HEK293 (cell line): ENCODE data around the gene PADI3.

ENCODE experiments used
- CTCF ChIA-PET: fragments of 350-600 bp; formaldehyde crosslinking; extraction: SDS; loops from one replicate; lab custom pipeline; 2021; ENCODE audit warnings: antibody characterized with exemption; lab: Yijun Ruan, JAX
- POLR2A ChIA-PET: fragments of 300-600 bp; formaldehyde crosslinking; extraction: SDS; loops from one replicate; lab custom pipeline; 2020; ENCODE audit warnings: antibody characterized with exemption, inconsistent platforms; lab: Yijun Ruan, JAX
- H3K27ac ChIP-seq: fragments of 200-500 bp; sonication (Bioruptor generic); 2 replicates; pipeline ENCODE4 v1.5.1; 2014; ENCODE audit warnings: low read depth, low read length, control low read depth, inconsistent platforms; ENCODE audit errors: extremely low read depth
- H3K36me3 ChIP-seq, 2 experiments: fragments of 200-500 bp in 1 of 2; sonication (Bioruptor generic) in 1 of 2; 1 replicate in 1 of 2; 2 replicates in 1 of 2; pipeline ENCODE4 v1.5.1; 2014 to 2017; ENCODE audit warnings: inconsistent platforms in 2 of 2, low read length in 2 of 2; ENCODE audit not compliant: control insufficient read depth in 2 of 2, insufficient read depth in 1 of 2
- H3K4me1 ChIP-seq: fragments of 200-500 bp; sonication (Bioruptor generic); 2 replicates; pipeline ENCODE4 v1.5.1; 2014; ENCODE audit warnings: mild to moderate bottlenecking, low read length, inconsistent platforms; ENCODE audit not compliant: control insufficient read depth, insufficient read depth
- H3K4me3 ChIP-seq: 2 replicates; pipeline ENCODE4 v1.5.1; 2011; ENCODE audit warnings: low read depth, mild to moderate bottlenecking, control low read depth, low read length, moderate library complexity
- H3K9me3 ChIP-seq: fragments of 200-500 bp; sonication (Bioruptor generic); 2 replicates; pipeline ENCODE4 v1.5.1; 2014; ENCODE audit warnings: low read depth, low read length, inconsistent platforms; ENCODE audit not compliant: control insufficient read depth, insufficient read depth
- AEBP2 ChIP-seq: fragments of 450-650 bp; formaldehyde crosslinking; IDR thresholded peaks from 2 replicates; pipeline ENCODE4 v1.5.1; 2016; ENCODE audit warnings: missing biosample characterization, missing genetic modification characterization, borderline replicate concordance
- KLF7 ChIP-seq: fragments of 450-650 bp; formaldehyde crosslinking; IDR thresholded peaks from 2 replicates; pipeline ENCODE4 v1.5.1; 2016; ENCODE audit warnings: missing biosample characterization, missing genetic modification characterization, borderline replicate concordance
- SP2 ChIP-seq: fragments of 450-650 bp; formaldehyde crosslinking; IDR thresholded peaks from 2 replicates; pipeline ENCODE4 v1.5.1; 2016; ENCODE audit warnings: missing biosample characterization, missing genetic modification characterization
- ZBTB48 ChIP-seq: fragments of 450-650 bp; formaldehyde crosslinking; IDR thresholded peaks from 2 replicates; pipeline ENCODE4 v1.5.1; 2016; ENCODE audit warnings: missing biosample characterization, missing genetic modification characterization
- ZNF140 ChIP-seq: fragments of 450-650 bp; formaldehyde crosslinking; IDR thresholded peaks from 2 replicates; pipeline ENCODE4 v1.5.1; 2016; ENCODE audit warnings: missing biosample characterization, missing genetic modification characterization
- ZNF19 ChIP-seq: fragments of 450-650 bp; formaldehyde crosslinking; IDR thresholded peaks from 2 replicates; pipeline ENCODE4; 2016; ENCODE audit warnings: missing biosample characterization, missing genetic modification characterization, low read depth
- ZNF24 ChIP-seq: fragments of 450-650 bp; formaldehyde crosslinking; IDR thresholded peaks from 2 replicates; pipeline ENCODE4 v1.5.1; 2016; ENCODE audit warnings: missing biosample characterization, missing genetic modification characterization
- ZNF354C ChIP-seq: fragments of 450-650 bp; formaldehyde crosslinking; IDR thresholded peaks from 2 replicates; pipeline ENCODE4 v1.5.1; 2016; ENCODE audit warnings: missing biosample characterization, missing genetic modification characterization, low read depth, borderline replicate concordance
- ZNF394 ChIP-seq: fragments of 450-650 bp; formaldehyde crosslinking; IDR thresholded peaks from 2 replicates; pipeline ENCODE4 v1.5.1; 2016; ENCODE audit warnings: missing biosample characterization, missing genetic modification characterization, mild to moderate bottlenecking, moderate library complexity, borderline replicate concordance
- ZNF548 ChIP-seq: fragments of 450-650 bp; formaldehyde crosslinking; IDR thresholded peaks from 2 replicates; pipeline ENCODE4 v1.5.1; 2016; ENCODE audit warnings: missing biosample characterization, missing genetic modification characterization
- ZNF658 ChIP-seq: fragments of 450-650 bp; formaldehyde crosslinking; IDR thresholded peaks from 2 replicates; pipeline ENCODE4; 2016; ENCODE audit warnings: missing biosample characterization, missing genetic modification characterization
- ZNF701 ChIP-seq: fragments of 450-650 bp; formaldehyde crosslinking; IDR thresholded peaks from 2 replicates; pipeline ENCODE4 v1.5.1; 2016; ENCODE audit warnings: missing biosample characterization, missing genetic modification characterization
- ZNF707 ChIP-seq: fragments of 450-650 bp; formaldehyde crosslinking; IDR thresholded peaks from 2 replicates; pipeline ENCODE4 v1.5.1; 2016; ENCODE audit warnings: missing biosample characterization, missing genetic modification characterization
- ZNF747 ChIP-seq: fragments of 450-650 bp; formaldehyde crosslinking; IDR thresholded peaks from 2 replicates; pipeline ENCODE4 v1.5.1; 2016; ENCODE audit warnings: missing biosample characterization, missing genetic modification characterization
- ZXDB ChIP-seq: fragments of 450-650 bp; formaldehyde crosslinking; IDR thresholded peaks from 2 replicates; pipeline ENCODE4 v1.5.1; 2016; ENCODE audit warnings: missing biosample characterization, missing genetic modification characterization
- TF ChIP-seq, protein P1 (sequence below): fragments of 450-650 bp; formaldehyde crosslinking; IDR thresholded peaks from 2 replicates; pipeline ENCODE4 v1.5.1; 2016; ENCODE audit warnings: missing biosample characterization, missing genetic modification characterization
- TF ChIP-seq, protein P2 (sequence below): fragments of 450-650 bp; formaldehyde crosslinking; IDR thresholded peaks from 2 replicates; pipeline ENCODE4 v1.5.1; 2016; ENCODE audit warnings: missing biosample characterization, missing genetic modification characterization
- TF ChIP-seq, protein P3 (sequence below): fragments of 450-650 bp; formaldehyde crosslinking; conservative IDR thresholded peaks from 2 replicates; pipeline ENCODE4 v1.5.1; 2016; ENCODE audit warnings: low read depth, missing biosample characterization, missing genetic modification characterization

PADI3 gene, protein sequence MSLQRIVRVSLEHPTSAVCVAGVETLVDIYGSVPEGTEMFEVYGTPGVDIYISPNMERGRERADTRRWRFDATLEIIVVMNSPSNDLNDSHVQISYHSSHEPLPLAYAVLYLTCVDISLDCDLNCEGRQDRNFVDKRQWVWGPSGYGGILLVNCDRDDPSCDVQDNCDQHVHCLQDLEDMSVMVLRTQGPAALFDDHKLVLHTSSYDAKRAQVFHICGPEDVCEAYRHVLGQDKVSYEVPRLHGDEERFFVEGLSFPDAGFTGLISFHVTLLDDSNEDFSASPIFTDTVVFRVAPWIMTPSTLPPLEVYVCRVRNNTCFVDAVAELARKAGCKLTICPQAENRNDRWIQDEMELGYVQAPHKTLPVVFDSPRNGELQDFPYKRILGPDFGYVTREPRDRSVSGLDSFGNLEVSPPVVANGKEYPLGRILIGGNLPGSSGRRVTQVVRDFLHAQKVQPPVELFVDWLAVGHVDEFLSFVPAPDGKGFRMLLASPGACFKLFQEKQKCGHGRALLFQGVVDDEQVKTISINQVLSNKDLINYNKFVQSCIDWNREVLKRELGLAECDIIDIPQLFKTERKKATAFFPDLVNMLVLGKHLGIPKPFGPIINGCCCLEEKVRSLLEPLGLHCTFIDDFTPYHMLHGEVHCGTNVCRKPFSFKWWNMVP

GRCh38 chr1:17248781-17249180 lies at the start of gene PADI3:
Gene PADI3, plus strand, starts transcription at chr1:17249098. Its CDS starts 40 bp downstream, at chr1:17249138.
- no peak for TF ChIP-seq ZNF658 (tag by site-specific recombination)
- TF ChIP-seq ZXDB (tag by site-specific recombination) = no peak
- TF ChIP-seq ZNF24 (tag by site-specific recombination) = no peak
- peak; percentile 33; the same call in 1 of the 2 replicates for TF ChIP-seq SP2 (tag by site-specific recombination)
- TF ChIP-seq, all 188 proteins: peak for 1
- H3K9me3 ChIP-seq = no peaks in the 10 kb centered on the region
- ChIA-PET POLR2A (interaction anchor here (0.6 to 1.0 kb wide), 2 partner anchors 9 to 256 kb away, joined by 3 read pairs; no protein-coding TSS in a partner anchor), CTCF (interaction anchor here (1.1 to 1.3 kb wide), 2 partner anchors 11 to 25 kb away, joined by 3 to 4 read pairs; no protein-coding TSS in a partner anchor)
- no peak within 1 kb of the TSS for H3K27ac ChIP-seq
- H3K4me3 ChIP-seq = no peak within 1 kb of the TSS
- H3K36me3 ChIP-seq = no peaks in the 10 kb centered on the region
- no peaks in the 10 kb centered on the region for H3K4me1 ChIP-seq

- H3K4me1 ChIP-seq = no peaks in the 10 kb centered on the region
- no peak overlapping the region for H3K27ac ChIP-seq
- ChIA-PET POLR2A (interaction anchor here (0.6 kb wide), 1 partner anchor 252 kb away, joined by 3 read pairs; no protein-coding TSS in a partner anchor), CTCF (interaction anchor here (1.2 kb wide), 1 partner anchor 73 kb away, joined by 4 read pairs; no protein-coding TSS in a partner anchor)
- TF ChIP-seq ZNF19 (tag by site-specific recombination) = no peak
- TF ChIP-seq, protein P1, sequence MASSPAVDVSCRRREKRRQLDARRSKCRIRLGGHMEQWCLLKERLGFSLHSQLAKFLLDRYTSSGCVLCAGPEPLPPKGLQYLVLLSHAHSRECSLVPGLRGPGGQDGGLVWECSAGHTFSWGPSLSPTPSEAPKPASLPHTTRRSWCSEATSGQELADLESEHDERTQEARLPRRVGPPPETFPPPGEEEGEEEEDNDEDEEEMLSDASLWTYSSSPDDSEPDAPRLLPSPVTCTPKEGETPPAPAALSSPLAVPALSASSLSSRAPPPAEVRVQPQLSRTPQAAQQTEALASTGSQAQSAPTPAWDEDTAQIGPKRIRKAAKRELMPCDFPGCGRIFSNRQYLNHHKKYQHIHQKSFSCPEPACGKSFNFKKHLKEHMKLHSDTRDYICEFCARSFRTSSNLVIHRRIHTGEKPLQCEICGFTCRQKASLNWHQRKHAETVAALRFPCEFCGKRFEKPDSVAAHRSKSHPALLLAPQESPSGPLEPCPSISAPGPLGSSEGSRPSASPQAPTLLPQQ = peak; percentile 54; the same call in 1 of the 2 replicates
- no peak for TF ChIP-seq KLF7 (tag by site-specific recombination)
- TF ChIP-seq ZNF394 (tag by site-specific recombination) = no peak
- no peaks in the 10 kb centered on the region for H3K36me3 ChIP-seq
- no peak overlapping the region for H3K4me3 ChIP-seq
- H3K9me3 ChIP-seq = no peaks in the 10 kb centered on the region
Measured at GRCh38 chr1:17199267-17200044, 49.4 kb upstream of the PADI3 start.

- Histone ChIP-seq H3K27ac (no peak overlapping the region), H3K36me3 (no peaks in the 10 kb centered on the region), H3K4me3 (no peak overlapping the region), H3K4me1 (no peaks in the 10 kb centered on the region), H3K9me3 (no peaks in the 10 kb centered on the region)
- POLR2A ChIA-PET = no interaction called here
- no peak for TF ChIP-seq ZNF354C (tag by site-specific recombination)
- TF ChIP-seq, protein P2, sequence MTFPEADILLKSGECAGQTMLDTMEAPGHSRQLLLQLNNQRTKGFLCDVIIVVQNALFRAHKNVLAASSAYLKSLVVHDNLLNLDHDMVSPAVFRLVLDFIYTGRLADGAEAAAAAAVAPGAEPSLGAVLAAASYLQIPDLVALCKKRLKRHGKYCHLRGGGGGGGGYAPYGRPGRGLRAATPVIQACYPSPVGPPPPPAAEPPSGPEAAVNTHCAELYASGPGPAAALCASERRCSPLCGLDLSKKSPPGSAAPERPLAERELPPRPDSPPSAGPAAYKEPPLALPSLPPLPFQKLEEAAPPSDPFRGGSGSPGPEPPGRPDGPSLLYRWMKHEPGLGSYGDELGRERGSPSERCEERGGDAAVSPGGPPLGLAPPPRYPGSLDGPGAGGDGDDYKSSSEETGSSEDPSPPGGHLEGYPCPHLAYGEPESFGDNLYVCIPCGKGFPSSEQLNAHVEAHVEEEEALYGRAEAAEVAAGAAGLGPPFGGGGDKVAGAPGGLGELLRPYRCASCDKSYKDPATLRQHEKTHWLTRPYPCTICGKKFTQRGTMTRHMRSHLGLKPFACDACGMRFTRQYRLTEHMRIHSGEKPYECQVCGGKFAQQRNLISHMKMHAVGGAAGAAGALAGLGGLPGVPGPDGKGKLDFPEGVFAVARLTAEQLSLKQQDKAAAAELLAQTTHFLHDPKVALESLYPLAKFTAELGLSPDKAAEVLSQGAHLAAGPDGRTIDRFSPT (tag by site-specific recombination) = no peak
- TF ChIP-seq ZNF747 (tag by site-specific recombination) = no peak
- no peak for TF ChIP-seq ZNF140 (tag by site-specific recombination)
- no peak for TF ChIP-seq ZNF707 (tag by site-specific recombination)
- no peak for TF ChIP-seq ZNF701 (tag by site-specific recombination)
- no peak for TF ChIP-seq ZNF548 (tag by site-specific recombination)
- TF ChIP-seq, protein P3, sequence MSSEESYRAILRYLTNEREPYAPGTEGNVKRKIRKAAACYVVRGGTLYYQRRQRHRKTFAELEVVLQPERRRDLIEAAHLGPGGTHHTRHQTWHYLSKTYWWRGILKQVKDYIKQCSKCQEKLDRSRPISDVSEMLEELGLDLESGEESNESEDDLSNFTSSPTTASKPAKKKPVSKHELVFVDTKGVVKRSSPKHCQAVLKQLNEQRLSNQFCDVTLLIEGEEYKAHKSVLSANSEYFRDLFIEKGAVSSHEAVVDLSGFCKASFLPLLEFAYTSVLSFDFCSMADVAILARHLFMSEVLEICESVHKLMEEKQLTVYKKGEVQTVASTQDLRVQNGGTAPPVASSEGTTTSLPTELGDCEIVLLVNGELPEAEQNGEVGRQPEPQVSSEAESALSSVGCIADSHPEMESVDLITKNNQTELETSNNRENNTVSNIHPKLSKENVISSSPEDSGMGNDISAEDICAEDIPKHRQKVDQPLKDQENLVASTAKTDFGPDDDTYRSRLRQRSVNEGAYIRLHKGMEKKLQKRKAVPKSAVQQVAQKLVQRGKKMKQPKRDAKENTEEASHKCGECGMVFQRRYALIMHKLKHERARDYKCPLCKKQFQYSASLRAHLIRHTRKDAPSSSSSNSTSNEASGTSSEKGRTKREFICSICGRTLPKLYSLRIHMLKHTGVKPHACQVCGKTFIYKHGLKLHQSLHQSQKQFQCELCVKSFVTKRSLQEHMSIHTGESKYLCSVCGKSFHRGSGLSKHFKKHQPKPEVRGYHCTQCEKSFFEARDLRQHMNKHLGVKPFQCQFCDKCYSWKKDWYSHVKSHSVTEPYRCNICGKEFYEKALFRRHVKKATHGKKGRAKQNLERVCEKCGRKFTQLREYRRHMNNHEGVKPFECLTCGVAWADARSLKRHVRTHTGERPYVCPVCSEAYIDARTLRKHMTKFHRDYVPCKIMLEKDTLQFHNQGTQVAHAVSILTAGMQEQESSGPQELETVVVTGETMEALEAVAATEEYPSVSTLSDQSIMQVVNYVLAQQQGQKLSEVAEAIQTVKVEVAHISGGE (tag by site-specific recombination) = no peak
- TF ChIP-seq ZNF24 (tag by site-specific recombination) = no peak
- no peak for TF ChIP-seq ZBTB48 (tag by site-specific recombination)
- no peak for TF ChIP-seq AEBP2 (tag by site-specific recombination)
- CTCF ChIA-PET = no interaction called here
Measured at GRCh38 chr1:17200246-17200645, 48.7 kb upstream of the PADI3 start.
